HepG2 (cell line): ENCODE results near the gene M1AP. TPM values are rescaled to one million over a fixed set of nuclear protein-coding genes. Genes with fewer than 3 reads are reported as not detected.
A peak's percentile ranks its signal among the peaks of the same experiment; 100 is the strongest.

Experiments
- AKNA ChIP-seq: sonication (generic); formaldehyde crosslinking; IDR thresholded peaks from 2 replicates; pipeline ENCODE4 v1.4.0; 2020; ENCODE audit warnings: missing genetic modification reagents, borderline replicate concordance
- ATF2 ChIP-seq: sonication (generic); formaldehyde crosslinking; IDR thresholded peaks from 2 replicates; pipeline ENCODE4 v1.4.0; 2020; ENCODE audit warnings: missing genetic modification reagents
- FOXM1 ChIP-seq: sonication (generic); formaldehyde crosslinking; IDR thresholded peaks from 2 replicates; pipeline ENCODE4 v1.5.0; 2020; ENCODE audit warnings: missing genetic modification reagents
- NR1H2 ChIP-seq: sonication (generic); formaldehyde crosslinking; IDR thresholded peaks from 2 replicates; pipeline ENCODE4 v1.8.1; 2022; ENCODE audit warnings: low read depth, missing genetic modification reagents, borderline replicate concordance
- SIX1 ChIP-seq: sonication (generic); formaldehyde crosslinking; IDR thresholded peaks from 2 replicates; pipeline ENCODE4 v1.4.0; 2020; ENCODE audit warnings: missing genetic modification reagents, borderline replicate concordance
- SRY ChIP-seq: sonication (generic); formaldehyde crosslinking; IDR thresholded peaks from 2 replicates; pipeline ENCODE4 v1.8.0; 2022; ENCODE audit warnings: mild to moderate bottlenecking, missing genetic modification reagents
- TARDBP ChIP-seq: sonication (generic); formaldehyde crosslinking; IDR thresholded peaks from 2 replicates; pipeline ENCODE4 v1.8.0; 2022; ENCODE audit warnings: mild to moderate bottlenecking, missing genetic modification reagents
- TCF12 ChIP-seq, 2 experiments: fragments of 450-650 bp in 1 of 2; sonication (generic) in 1 of 2; formaldehyde crosslinking in 1 of 2; IDR thresholded peaks; 2 replicates each; pipeline versions ENCODE4 v1.6.1 to v1.8.0; 2017 to 2022; ENCODE audit warnings: antibody characterized with exemption in 1 of 2, mild to moderate bottlenecking in 1 of 2, missing genetic modification reagents in 1 of 2, moderate library complexity in 1 of 2
- ZHX1 ChIP-seq: sonication (generic); formaldehyde crosslinking; IDR thresholded peaks from 2 replicates; pipeline ENCODE4 v1.8.1; 2022; ENCODE audit warnings: low read depth, mild to moderate bottlenecking, missing genetic modification reagents
- polyA plus RNA-seq, 8 experiments: library from polyadenylated mRNA; depleted of rRNA in 3 of 8; stranded (reverse) in 7 of 8; unstranded in 1 of 8; fragments of >200 nt; fragmentation: Illumina TruSeq in 4 of 8; extraction: Trizol in 4 of 8; gene quantifications; 2 replicates each; pipeline versions ENCODE4 v1.2.1 to v1.2.3, GENCODE V29; 2011 to 2016; ENCODE audit warnings: low read depth in 4 of 8, missing spikeins in 1 of 8, mixed read lengths in 1 of 8; ENCODE audit not compliant: insufficient read depth in 1 of 8
- total RNA-seq, 5 experiments: library from RNA; depleted of rRNA; stranded (reverse); fragments of >200 nt; fragmentation: Illumina TruSeq; extraction: Trizol; gene quantifications; 2 replicates each; pipeline ENCODE4 v1.2.3, GENCODE V29; 2016; ENCODE audit warnings: low read depth in 1 of 5
- TF ChIP-seq, protein P1 (sequence below): IDR thresholded peaks from 2 replicates; pipeline ENCODE4 v1.6.1; 2016; ENCODE audit warnings: mild to moderate bottlenecking
- TF ChIP-seq, protein P2 (sequence below): sonication (generic); formaldehyde crosslinking; IDR thresholded peaks from 2 replicates; pipeline ENCODE4 v1.8.0; 2022; ENCODE audit warnings: mild to moderate bottlenecking, missing genetic modification reagents, moderate library complexity

Gene M1AP
- total and polyA plus RNA-seq, 2 of the 13 experiments (the other 11 are each of a cell fraction or from before 2014, with no cell fraction given) = not detected

- TF ChIP-seq, protein P1, sequence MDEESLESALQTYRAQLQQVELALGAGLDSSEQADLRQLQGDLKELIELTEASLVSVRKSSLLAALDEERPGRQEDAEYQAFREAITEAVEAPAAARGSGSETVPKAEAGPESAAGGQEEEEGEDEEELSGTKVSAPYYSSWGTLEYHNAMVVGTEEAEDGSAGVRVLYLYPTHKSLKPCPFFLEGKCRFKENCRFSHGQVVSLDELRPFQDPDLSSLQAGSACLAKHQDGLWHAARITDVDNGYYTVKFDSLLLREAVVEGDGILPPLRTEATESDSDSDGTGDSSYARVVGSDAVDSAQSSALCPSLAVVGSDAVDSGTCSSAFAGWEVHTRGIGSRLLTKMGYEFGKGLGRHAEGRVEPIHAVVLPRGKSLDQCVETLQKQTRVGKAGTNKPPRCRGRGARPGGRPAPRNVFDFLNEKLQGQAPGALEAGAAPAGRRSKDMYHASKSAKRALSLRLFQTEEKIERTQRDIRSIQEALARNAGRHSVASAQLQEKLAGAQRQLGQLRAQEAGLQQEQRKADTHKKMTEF = peak; percentile 98
- no peak for TF ChIP-seq AKNA (CRISPR knock-in tag)
- peak; percentile 62; the same call in 1 of the 2 replicates for TF ChIP-seq SIX1 (CRISPR knock-in tag)
- no peak; the same call in 1 of the 2 replicates for TF ChIP-seq NR1H2
- TF ChIP-seq ATF2 = peak; percentile 89
- TF ChIP-seq FOXM1 = no peak
- TF ChIP-seq ZHX1 = peak; percentile 84
- TF ChIP-seq, protein P2, sequence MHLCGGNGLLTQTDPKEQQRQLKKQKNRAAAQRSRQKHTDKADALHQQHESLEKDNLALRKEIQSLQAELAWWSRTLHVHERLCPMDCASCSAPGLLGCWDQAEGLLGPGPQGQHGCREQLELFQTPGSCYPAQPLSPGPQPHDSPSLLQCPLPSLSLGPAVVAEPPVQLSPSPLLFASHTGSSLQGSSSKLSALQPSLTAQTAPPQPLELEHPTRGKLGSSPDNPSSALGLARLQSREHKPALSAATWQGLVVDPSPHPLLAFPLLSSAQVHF (CRISPR knock-in tag) = 0 out of 2 replicates have a peak, but pooled peaks have one; percentile 56
- TF ChIP-seq TARDBP (CRISPR knock-in tag) = peak; percentile 98
- 0 out of 2 replicates have a peak, but pooled peaks have one; percentile 64 for TF ChIP-seq SRY (CRISPR knock-in tag)
- TF ChIP-seq TCF12 (IDR thresholded peaks at IDR 0.05) = no peak
- TF ChIP-seq TCF12 (CRISPR knock-in tag; IDR thresholded peaks at IDR 0.05) = peak; percentile 82; the same call in 1 of the 2 replicates
Measured at GRCh38 chr2:74529357-74530238, 118.5 kb downstream of the M1AP start, which contains the start of the genes AUP1 and HTRA2 (continued).
